Measurements from ENCODE around the gene MACROH2A2. TPM values are rescaled to one million over a fixed set of nuclear protein-coding genes. Genes with fewer than 3 reads are reported as not detected.
A peak's percentile ranks its signal among the peaks of the same experiment; 100 is the strongest.

MACROH2A2 gene
- total RNA-seq, 1 donor from 2014 or later: not detected

GRCh38 chr10:70146489-70147258 is 94.0 kb downstream of the MACROH2A2 start, which contains the start of gene TYSND1:
Gene TYSND1 (minus strand): TSS chr10:70146700. CDS start chr10:70146586, 114 bp downstream.
- Mint-ChIP-seq H3K27ac (peak within 1 kb of the TSS; percentile 96), H3K36me3 (ENCODE audit: low read depth) (peaks cover 24% of the 10 kb centered on the region), H3K4me3 (peak within 1 kb of the TSS; percentile 95), H3K4me1 (peaks cover 27% of the 10 kb centered on the region), H3K9me3 (no peaks in the 10 kb centered on the region), H3K27me3 (no peaks in the 10 kb centered on the region)
- CTCF ChIA-PET: interaction anchor here (0.6 to 2.9 kb wide), 19 partner anchors 11 to 258 kb away, joined by 3 to 49 read pairs (median 5); partner anchors contain the start of genes AIFM2 and SAR1A
- POLR2A ChIA-PET: interaction anchor here (0.6 to 6.7 kb wide), 15 partner anchors 11 to 1815 kb away, joined by 3 to 106 read pairs (median 4); partner anchors contain the start of genes AIFM2, DDX21, EIF4EBP2 and HNRNPH3
- no peak for TF ChIP-seq CTCF (IDR thresholded peaks at IDR 0.05)
- DNase-seq (no peak), ATAC-seq (ENCODE audit: low read depth) (peak; percentile 80)
- intact Hi-C loops (cut with micrococcal nuclease): loop anchor here (1.0 to 10.0 kb wide), 12 partner anchors 24 to 1424 kb away; partner anchors contain the start of genes CCAR1, EIF4EBP2, FAM241B and PCBD1

- TF ChIP-seq CTCF (IDR thresholded peaks at IDR 0.05): no peak
- ATAC-seq (ENCODE audit: low read depth): no peak
- POLR2A ChIA-PET: interaction anchor here (0.6 to 6.7 kb wide), 6 partner anchors 9 to 1321 kb away, joined by 3 to 106 read pairs (median 4); partner anchors contain the start of genes SAR1A and SGPL1
Measured at GRCh38 chr10:70147259-70147625, 94.6 kb downstream of the MACROH2A2 start.

GRCh38 chr10:70148516-70148915 is 95.9 kb downstream of the MACROH2A2 start:
- Mint-ChIP-seq H3K4me3 (no peak overlapping the region), H3K4me1 (peaks cover 25% of the 10 kb centered on the region), H3K9me3 (no peaks in the 10 kb centered on the region), H3K27me3 (no peaks in the 10 kb centered on the region), H3K27ac (no peak overlapping the region), H3K36me3 (ENCODE audit: low read depth) (peaks cover 43% of the 10 kb centered on the region)
- intact Hi-C loops (cut with micrococcal nuclease): loop anchor here (5.0 to 10.0 kb wide), 6 partner anchors 196 to 1426 kb away; partner anchors contain the start of genes CCAR1, FAM241B and PCBD1
- DNase-seq (no peak), ATAC-seq (ENCODE audit: low read depth) (no peak)
- no peak for TF ChIP-seq CTCF (IDR thresholded peaks at IDR 0.05)
- ChIA-PET CTCF (interaction anchor here (0.6 kb wide), 1 partner anchor 199 kb away, joined by 4 read pairs; no protein-coding TSS in a partner anchor), POLR2A (no interaction called here)

More at GRCh38 chr10:70147259-70147625, 94.6 kb downstream of the MACROH2A2 start:
- intact Hi-C loops (cut with micrococcal nuclease): loop anchor here (5.0 to 10.0 kb wide), 6 partner anchors 195 to 1425 kb away; partner anchors contain the start of genes CCAR1, FAM241B and PCBD1
- CTCF ChIA-PET: interaction anchor here (0.6 to 2.9 kb wide), 11 partner anchors 11 to 258 kb away, joined by 3 to 49 read pairs (median 5); partner anchors contain the start of gene SAR1A
- H3K27ac Mint-ChIP-seq: peak overlapping the region; percentile 89
- peak overlapping the region; percentile 95 for H3K4me3 Mint-ChIP-seq
- no peaks in the 10 kb centered on the region for H3K27me3 Mint-ChIP-seq
- H3K36me3 Mint-ChIP-seq (ENCODE audit: low read depth): peaks cover 30% of the 10 kb centered on the region
- peaks cover 27% of the 10 kb centered on the region for H3K4me1 Mint-ChIP-seq
- H3K9me3 Mint-ChIP-seq: no peaks in the 10 kb centered on the region
- no peak for DNase-seq

- H3K27ac Mint-ChIP-seq: no peak overlapping the region
- intact Hi-C loops (cut with micrococcal nuclease): no loop called here
- no peak for ATAC-seq (ENCODE audit: low read depth)
- no peak for DNase-seq
- POLR2A ChIA-PET: no interaction called here
- H3K9me3 Mint-ChIP-seq: no peaks in the 10 kb centered on the region
- CTCF ChIA-PET: no interaction called here
- no peaks in the 10 kb centered on the region for H3K4me1 Mint-ChIP-seq
- no peak for TF ChIP-seq CTCF (IDR thresholded peaks at IDR 0.05)
- no peaks in the 10 kb centered on the region for H3K27me3 Mint-ChIP-seq
- peaks cover 92% of the 10 kb centered on the region for H3K36me3 Mint-ChIP-seq (ENCODE audit: low read depth)
- no peak overlapping the region for H3K4me3 Mint-ChIP-seq
Measured at GRCh38 chr10:70155255-70155838, 102.7 kb downstream of the MACROH2A2 start.
